RWPE2 (cell line): ENCODE data around the gene LETM1.

Experiments used
- ATAC-seq: fragments of 200-7000 bp; cut with Tn5 transposase; 3 replicates; pipeline ENCODE4 v1.9.1; 2021; ENCODE audit warnings: low read depth
- DNase-seq: peaks from one replicate; pipeline ENCODE4 v3.0.0-alpha.2; 2020; ENCODE audit warnings: low spot score
- H3K27ac ChIP-seq: fragments of 450-650 bp; 2 replicates; pipeline ENCODE4 v1.5.1; 2017; ENCODE audit warnings: mild to moderate bottlenecking; ENCODE audit not compliant: poor library complexity, severe bottlenecking
- H3K27me3 ChIP-seq: fragments of 250-450 bp; sonication (Bioruptor Pico); 2 replicates; pipeline ENCODE4 v1.5.1; 2021; ENCODE audit warnings: mild to moderate bottlenecking, moderate library complexity; ENCODE audit not compliant: insufficient read depth, poor library complexity, severe bottlenecking
- H3K36me3 ChIP-seq: fragments of 250-450 bp; sonication (Bioruptor Pico); 2 replicates; pipeline ENCODE4 v1.5.1; 2020; ENCODE audit warnings: low read depth, mild to moderate bottlenecking, moderate library complexity
- H3K4me1 ChIP-seq: fragments of 250-450 bp; sonication (Bioruptor Pico); 2 replicates; pipeline ENCODE4 v1.5.1; 2021; ENCODE audit warnings: mild to moderate bottlenecking, moderate library complexity; ENCODE audit not compliant: insufficient read depth, poor library complexity, severe bottlenecking
- H3K4me3 ChIP-seq: fragments of 250-450 bp; sonication (Bioruptor Pico); 2 replicates; pipeline ENCODE4 v1.5.1; 2021; ENCODE audit warnings: mild to moderate bottlenecking, moderate library complexity; ENCODE audit not compliant: severe bottlenecking
- H3K9me3 ChIP-seq: fragments of 250-450 bp; sonication (Bioruptor Pico); 2 replicates; pipeline ENCODE4 v1.5.1; 2021; ENCODE audit warnings: mild to moderate bottlenecking, moderate library complexity; ENCODE audit not compliant: severe bottlenecking
- TF ChIP-seq, protein P1 (sequence below): fragments of 450-650 bp; IDR thresholded peaks from one replicate; pipeline ENCODE4 v1.5.1; 2017; ENCODE audit warnings: mild to moderate bottlenecking, moderate library complexity; ENCODE audit not compliant: poor library complexity, severe bottlenecking

LETM1 gene

DNA sequence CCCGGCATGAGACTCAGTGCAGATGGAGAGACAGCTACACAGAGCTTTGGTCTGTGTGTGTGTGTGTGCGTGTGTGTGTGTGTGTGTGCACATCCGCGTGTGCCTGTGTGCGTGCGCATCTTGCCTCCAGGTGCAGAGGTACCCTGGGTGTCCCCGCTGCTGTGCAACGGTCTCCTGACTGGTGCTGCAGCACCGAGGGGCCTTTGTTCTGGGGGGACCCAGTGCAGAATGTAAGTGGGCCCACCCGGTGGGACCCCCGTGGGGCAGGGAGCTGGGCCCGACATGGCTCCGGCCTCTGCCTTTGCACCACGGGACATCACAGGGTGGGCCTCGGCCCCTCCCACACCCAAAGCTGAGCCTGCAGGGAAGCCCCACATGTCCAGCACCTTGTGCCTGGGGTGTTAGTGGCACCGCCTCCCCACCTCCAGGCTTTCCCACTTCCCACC lies 48.6 kb downstream of the LETM1 start:
- H3K27me3 ChIP-seq: no peaks in the 10 kb centered on the region
- TF ChIP-seq, protein P1, sequence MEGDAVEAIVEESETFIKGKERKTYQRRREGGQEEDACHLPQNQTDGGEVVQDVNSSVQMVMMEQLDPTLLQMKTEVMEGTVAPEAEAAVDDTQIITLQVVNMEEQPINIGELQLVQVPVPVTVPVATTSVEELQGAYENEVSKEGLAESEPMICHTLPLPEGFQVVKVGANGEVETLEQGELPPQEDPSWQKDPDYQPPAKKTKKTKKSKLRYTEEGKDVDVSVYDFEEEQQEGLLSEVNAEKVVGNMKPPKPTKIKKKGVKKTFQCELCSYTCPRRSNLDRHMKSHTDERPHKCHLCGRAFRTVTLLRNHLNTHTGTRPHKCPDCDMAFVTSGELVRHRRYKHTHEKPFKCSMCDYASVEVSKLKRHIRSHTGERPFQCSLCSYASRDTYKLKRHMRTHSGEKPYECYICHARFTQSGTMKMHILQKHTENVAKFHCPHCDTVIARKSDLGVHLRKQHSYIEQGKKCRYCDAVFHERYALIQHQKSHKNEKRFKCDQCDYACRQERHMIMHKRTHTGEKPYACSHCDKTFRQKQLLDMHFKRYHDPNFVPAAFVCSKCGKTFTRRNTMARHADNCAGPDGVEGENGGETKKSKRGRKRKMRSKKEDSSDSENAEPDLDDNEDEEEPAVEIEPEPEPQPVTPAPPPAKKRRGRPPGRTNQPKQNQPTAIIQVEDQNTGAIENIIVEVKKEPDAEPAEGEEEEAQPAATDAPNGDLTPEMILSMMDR: no peak
- DNase-seq: no peak
- no peaks in the 10 kb centered on the region for H3K4me1 ChIP-seq
- no peak overlapping the region for H3K4me3 ChIP-seq
- H3K27ac ChIP-seq: no peak overlapping the region
- H3K9me3 ChIP-seq: no peaks in the 10 kb centered on the region
- no peaks in the 10 kb centered on the region; the same call in 1 of the 2 replicates for H3K36me3 ChIP-seq
- ATAC-seq: no peak

DNA sequence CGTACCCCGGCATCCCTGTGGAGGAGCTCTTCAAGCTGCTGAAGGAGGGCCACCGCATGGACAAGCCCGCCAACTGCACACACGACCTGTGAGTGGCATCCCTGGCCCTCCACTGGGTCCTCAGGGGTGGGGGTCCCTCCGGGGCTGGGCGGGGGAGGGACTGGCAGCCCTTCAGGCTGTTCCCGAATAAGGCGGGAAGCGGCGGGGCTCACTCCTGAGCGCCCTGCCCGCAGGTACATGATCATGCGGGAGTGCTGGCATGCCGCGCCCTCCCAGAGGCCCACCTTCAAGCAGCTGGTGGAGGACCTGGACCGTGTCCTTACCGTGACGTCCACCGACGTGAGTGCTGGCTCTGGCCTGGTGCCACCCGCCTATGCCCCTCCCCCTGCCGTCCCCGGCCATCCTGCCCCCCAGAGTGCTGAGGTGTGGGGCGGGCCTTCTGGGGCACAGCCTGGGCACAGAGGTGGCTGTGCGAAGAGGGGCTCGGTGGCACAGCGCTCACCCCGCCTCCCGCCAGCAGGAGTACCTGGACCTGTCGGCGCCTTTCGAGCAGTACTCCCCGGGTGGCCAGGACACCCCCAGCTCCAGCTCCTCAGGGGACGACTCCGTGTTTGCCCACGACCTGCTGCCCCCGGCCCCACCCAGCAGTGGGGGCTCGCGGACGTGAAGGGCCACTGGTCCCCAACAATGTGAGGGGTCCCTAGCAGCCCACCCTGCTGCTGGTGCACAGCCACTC lies 49.2 kb downstream of the LETM1 start:
- Histone ChIP-seq H3K27ac (no peak overlapping the region), H3K36me3 (no peaks in the 10 kb centered on the region; the same call in 1 of the 2 replicates), H3K4me3 (no peak overlapping the region), H3K9me3 (no peaks in the 10 kb centered on the region), H3K27me3 (no peaks in the 10 kb centered on the region), H3K4me1 (no peaks in the 10 kb centered on the region)
- no peak for DNase-seq
- no peak for ATAC-seq
- TF ChIP-seq, protein P1: no peak

DNA sequence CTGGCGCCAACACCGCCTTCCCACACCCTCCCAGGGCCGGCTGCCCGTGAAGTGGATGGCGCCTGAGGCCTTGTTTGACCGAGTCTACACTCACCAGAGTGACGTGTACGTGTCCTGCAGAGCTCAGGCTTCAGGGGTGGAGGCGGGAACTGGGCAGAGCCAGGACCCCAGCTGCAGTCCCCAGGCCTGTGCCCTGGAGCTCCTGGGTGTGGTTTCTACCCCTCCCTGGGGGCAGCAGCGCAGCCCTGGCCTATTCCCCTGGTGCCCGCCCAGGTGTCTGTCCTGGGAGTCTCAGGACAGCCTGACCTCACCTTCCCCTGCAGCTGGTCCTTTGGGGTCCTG lies 49.8 kb downstream of the LETM1 start:
- H3K36me3 ChIP-seq: no peaks in the 10 kb centered on the region; the same call in 1 of the 2 replicates
- no peak overlapping the region for H3K27ac ChIP-seq
- ATAC-seq (no peak), DNase-seq (no peak)
- no peaks in the 10 kb centered on the region for H3K4me1 ChIP-seq
- no peaks in the 10 kb centered on the region for H3K9me3 ChIP-seq
- no peaks in the 10 kb centered on the region for H3K27me3 ChIP-seq
- TF ChIP-seq, protein P1: no peak
- no peak overlapping the region for H3K4me3 ChIP-seq

DNA sequence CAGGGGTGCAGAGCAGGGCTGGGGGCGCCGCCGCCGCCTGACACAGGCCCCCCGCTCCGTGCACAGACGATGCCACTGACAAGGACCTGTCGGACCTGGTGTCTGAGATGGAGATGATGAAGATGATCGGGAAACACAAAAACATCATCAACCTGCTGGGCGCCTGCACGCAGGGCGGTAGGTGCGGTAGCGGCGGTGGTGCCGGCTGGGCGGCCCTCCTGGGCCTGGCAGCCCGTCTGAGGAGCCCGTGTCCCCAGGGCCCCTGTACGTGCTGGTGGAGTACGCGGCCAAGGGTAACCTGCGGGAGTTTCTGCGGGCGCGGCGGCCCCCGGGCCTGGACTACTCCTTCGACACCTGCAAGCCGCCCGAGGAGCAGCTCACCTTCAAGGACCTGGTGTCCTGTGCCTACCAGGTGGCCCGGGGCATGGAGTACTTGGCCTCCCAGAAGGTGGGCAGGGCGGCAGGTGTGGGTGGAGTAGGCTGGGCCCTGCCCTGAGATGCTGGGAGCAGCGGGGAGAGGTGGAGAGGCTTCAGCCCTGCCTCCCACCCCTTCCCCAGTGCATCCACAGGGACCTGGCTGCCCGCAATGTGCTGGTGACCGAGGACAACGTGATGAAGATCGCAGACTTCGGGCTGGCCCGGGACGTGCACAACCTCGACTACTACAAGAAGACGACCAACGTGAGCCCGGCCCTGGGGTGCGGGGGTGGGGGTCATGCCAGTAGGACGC lies 50.3 kb downstream of the LETM1 start:
- ATAC-seq: no peak
- Histone ChIP-seq H3K27me3 (no peaks in the 10 kb centered on the region), H3K27ac (no peak overlapping the region), H3K36me3 (no peaks in the 10 kb centered on the region; the same call in 1 of the 2 replicates), H3K4me3 (no peak overlapping the region), H3K9me3 (no peaks in the 10 kb centered on the region), H3K4me1 (no peaks in the 10 kb centered on the region)
- TF ChIP-seq, protein P1: no peak
- DNase-seq: no peak
